Measurements from ENCODE around the gene WRNIP1. TPM values are rescaled to one million over a fixed set of nuclear protein-coding genes. Genes with fewer than 3 reads are reported as not detected.

WRNIP1 gene
- total and polyA plus RNA-seq, 8 donors = 29.7 to 196 (median 38.5) TPM

- 77 to 80% (median 80%) methylated on average over 27 of the region's 27 CpGs for WGBS, 5 donors
Observed at GRCh38 chr6:2763876-2764540, 1.2 kb upstream of the WRNIP1 start.

GRCh38 chr6:2764610-2765165 lies 505 bp upstream of the WRNIP1 start:
- intact Hi-C loops (cut with DNase I; ENCODE audit: low total_unique reads) = no loop called here
- peak overlapping the region; percentile 93 to 96 (median 94) for H3K27ac ChIP-seq
- 0 to 1% (median 1%) methylated on average over 37 to 45 of the region's 45 CpGs for WGBS, 5 donors

More at GRCh38 chr6:2763876-2764540, 1.2 kb upstream of the WRNIP1 start:
- TF ChIP-seq EP300 (IDR thresholded peaks at IDR 0.05) (no peak), POLR2A (IDR thresholded peaks at IDR 0.05) (no peak), POLR2AphosphoS5 (IDR thresholded peaks at IDR 0.05) (no peak), CTCF (IDR thresholded peaks at IDR 0.05) (no peak)
- peak in 1 of 2 donors; percentile 30 for DNase-seq
- Histone ChIP-seq H3K27ac (peak overlapping the region in 4 of 5 donors; percentile 93 to 96 (median 94)), H3K4me1 (peaks cover 19 to 30% (median 29%) of the 10 kb centered on the region in 4 donors), H3K36me3 (no peaks in the 10 kb centered on the region), H3K27me3 (no peaks in the 10 kb centered on the region), H3K4me3 (peak overlapping the region; percentile 52 to 92 (median 74)), H3K9me3 (no peaks in the 10 kb centered on the region)
- intact Hi-C loops (cut with DNase I; ENCODE audit: low total_unique reads) = no loop called here

GRCh38 chr6:2765896-2766766 lies 938 bp downstream of the WRNIP1 start:
- TF ChIP-seq CTCF (IDR thresholded peaks at IDR 0.05) = no peak
- no peak for TF ChIP-seq POLR2AphosphoS5 (IDR thresholded peaks at IDR 0.05)
- no peak for TF ChIP-seq POLR2A (IDR thresholded peaks at IDR 0.05)
- TF ChIP-seq EP300 (IDR thresholded peaks at IDR 0.05) = no peak
- H3K9me3 ChIP-seq = no peaks in the 10 kb centered on the region
- H3K4me3 ChIP-seq = peak overlapping the region; percentile 90 to 92 (median 91)
- H3K27ac ChIP-seq = peak overlapping the region; percentile 92 to 96 (median 94)
- H3K27me3 ChIP-seq = no peaks in the 10 kb centered on the region
- intact Hi-C loops (cut with DNase I; ENCODE audit: low total_unique reads) = no loop called here
- peak; percentile 53 to 83 for DNase-seq
- H3K4me1 ChIP-seq = peaks cover 25 to 50% (median 45%) of the 10 kb centered on the region in 4 donors
- 0% methylated on average over 14 to 91 of the region's 91 CpGs for WGBS, 5 donors
- peaks cover 0 to 11% (median 4%) of the 10 kb centered on the region in 4 donors for H3K36me3 ChIP-seq

More at GRCh38 chr6:2764610-2765165, 505 bp upstream of the WRNIP1 start:
- Histone ChIP-seq H3K4me3 (peak overlapping the region; percentile 52 to 92 (median 74)), H3K27me3 (no peaks in the 10 kb centered on the region), H3K9me3 (no peaks in the 10 kb centered on the region), H3K36me3 (no peaks in the 10 kb centered on the region), H3K4me1 (peaks cover 19 to 37% (median 34%) of the 10 kb centered on the region in 4 donors)
- TF ChIP-seq POLR2AphosphoS5 (IDR thresholded peaks at IDR 0.05) (peak in 1 of 3 donors; percentile 44), POLR2A (IDR thresholded peaks at IDR 0.05) (no peak)
- DNase-seq = peak in 1 of 2 donors; percentile 90

GRCh38 chr6:2766767-2767656 lies 1.8 kb downstream of the WRNIP1 start:
- H3K9me3 ChIP-seq = no peaks in the 10 kb centered on the region
- H3K27ac ChIP-seq = peak overlapping the region in 4 of 5 donors; percentile 93 to 96 (median 94)
- H3K4me1 ChIP-seq = peaks cover 25 to 55% (median 46%) of the 10 kb centered on the region in 4 donors
- WGBS, 5 donors = 2 to 8% (median 4%) methylated on average over 13 of the region's 13 CpGs
- peak in 1 of 2 donors; percentile 39 for DNase-seq
- no peak for TF ChIP-seq POLR2AphosphoS5 (IDR thresholded peaks at IDR 0.05)
- peak overlapping the region; percentile 90 to 92 (median 91) for H3K4me3 ChIP-seq
- peaks cover 0 to 19% (median 7%) of the 10 kb centered on the region in 4 donors for H3K36me3 ChIP-seq
- H3K27me3 ChIP-seq = no peaks in the 10 kb centered on the region
- intact Hi-C loops (cut with DNase I; ENCODE audit: low total_unique reads) = no loop called here
